ENCODE data around the gene FPGS. TPM values are rescaled to one million over a fixed set of nuclear protein-coding genes. Genes with fewer than 3 reads are reported as not detected.

The FPGS gene
- polyA plus RNA-seq, 2 of the 4 experiments (the other 2 are of a cell fraction): 28.8 to 48.5 TPM

DNA sequence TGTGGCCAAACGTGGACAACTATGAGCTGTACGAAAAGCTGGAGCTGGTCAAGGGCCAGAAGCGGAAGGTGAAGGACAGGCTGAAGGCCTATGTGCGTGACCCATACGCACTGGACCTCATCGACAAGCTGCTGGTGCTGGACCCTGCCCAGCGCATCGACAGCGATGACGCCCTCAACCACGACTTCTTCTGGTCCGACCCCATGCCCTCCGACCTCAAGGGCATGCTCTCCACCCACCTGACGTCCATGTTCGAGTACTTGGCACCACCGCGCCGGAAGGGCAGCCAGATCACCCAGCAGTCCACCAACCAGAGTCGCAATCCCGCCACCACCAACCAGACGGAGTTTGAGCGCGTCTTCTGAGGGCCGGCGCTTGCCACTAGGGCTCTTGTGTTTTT lies 13.5 kb upstream of the FPGS start (continued):
- TF ChIP-seq EHMT2 (IDR thresholded peaks at IDR 0.05; ENCODE audit: low read depth) (no peak), NR3C1 (IDR thresholded peaks at IDR 0.05) (no peak)

DNA sequence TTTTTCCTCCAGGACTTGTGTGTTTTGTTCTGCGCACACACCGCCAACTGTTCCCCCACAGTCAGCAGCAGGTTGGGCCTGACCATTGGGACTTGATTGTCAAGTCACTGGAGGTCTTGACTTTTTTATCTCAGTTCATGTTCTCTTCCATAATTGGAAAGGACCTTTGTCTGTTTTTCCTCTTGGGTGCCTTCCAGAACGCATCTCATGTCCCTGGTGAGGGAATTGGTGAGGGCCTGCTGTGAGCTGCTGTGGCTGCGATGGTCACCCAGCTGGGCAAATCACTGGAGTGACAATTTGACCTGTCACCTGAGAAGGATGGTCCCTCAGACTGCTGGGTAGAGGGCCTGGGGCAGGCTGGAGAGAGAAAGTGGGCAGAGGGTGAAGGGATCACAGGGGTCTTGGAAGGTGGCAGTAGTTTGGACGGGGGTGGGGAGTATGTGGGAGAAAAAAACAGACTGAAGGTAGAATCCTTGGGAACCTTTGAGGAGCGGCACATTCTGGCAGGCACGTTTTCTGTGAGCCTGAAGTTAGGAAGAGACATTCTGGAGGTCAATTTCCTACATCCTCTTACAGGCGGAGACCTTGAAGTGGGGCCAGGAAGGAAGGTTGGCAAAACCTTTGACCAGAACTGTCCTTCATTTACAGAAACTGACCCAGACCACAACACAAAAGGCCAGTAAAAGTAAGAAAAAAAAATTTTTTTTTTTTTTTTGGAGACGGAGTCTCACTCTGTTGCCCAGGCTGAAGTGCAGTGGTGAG lies 12.4 kb upstream of the FPGS start:
- POLR2A ChIA-PET: no interaction called here

DNA sequence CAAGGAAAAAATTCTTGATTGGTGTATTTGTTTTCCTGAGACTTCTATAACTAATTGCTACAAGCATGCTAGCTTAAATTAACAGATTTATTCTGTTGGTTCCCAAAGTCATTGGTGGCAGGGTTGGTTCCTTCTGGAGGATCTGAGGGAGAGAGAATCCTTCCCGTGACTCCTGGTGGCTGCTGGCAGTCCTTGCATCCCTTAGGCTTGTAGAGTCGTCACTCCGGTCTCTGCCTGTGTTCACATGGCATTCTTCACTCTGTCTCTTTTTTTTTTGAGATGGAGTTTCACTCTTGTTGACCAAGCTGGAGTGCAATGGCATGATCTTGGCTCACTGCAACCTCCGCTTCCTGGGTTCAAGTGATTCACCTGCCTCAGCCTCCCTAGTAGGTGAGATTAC lies 11.6 kb upstream of the FPGS start:
- DNase-seq (ENCODE audit: low read depth in 1 of 2, low spot score in 1 of 2): peak in 1 of 2 experiments; percentile 31
- WGBS (ENCODE audit: missing lambda C conversion rate): 90% methylated on average over 4 of the region's 4 CpGs

More for the DNA sequence above, 12.4 kb upstream of the FPGS start:
- WGBS (ENCODE audit: missing lambda C conversion rate): 92% methylated on average over 9 of the region's 9 CpGs
- DNase-seq (ENCODE audit: low read depth in 1 of 2, low spot score in 1 of 2) (no peak), ATAC-seq (no peak), FAIRE-seq (no peak)
- no peak overlapping the region for H3K4me2 ChIP-seq
- H3K4me1 ChIP-seq: peaks cover 16% of the 10 kb centered on the region; the same call in 2 of the 3 replicates
- no peak for TF ChIP-seq POLR2A (IDR thresholded peaks at IDR 0.05; ENCODE audit: low read length)
- TF ChIP-seq EHF (CRISPR knock-in tag; IDR thresholded peaks at IDR 0.05): no peak
- no peak for TF ChIP-seq KDM5A (IDR thresholded peaks at IDR 0.05)
- TF ChIP-seq PHF8 (IDR thresholded peaks at IDR 0.05; ENCODE audit: borderline replicate concordance, low read depth): no peak
- TF ChIP-seq NPAS2 (CRISPR knock-in tag; IDR thresholded peaks at IDR 0.05; ENCODE audit: borderline replicate concordance): no peak
- TF ChIP-seq ZSCAN20 (CRISPR knock-in tag; IDR thresholded peaks at IDR 0.05): no peak
- TF ChIP-seq RARB (CRISPR knock-in tag; IDR thresholded peaks at IDR 0.05): no peak
- TF ChIP-seq FOXS1 (CRISPR knock-in tag; IDR thresholded peaks at IDR 0.05): no peak
- TF ChIP-seq TFCP2L1 (CRISPR knock-in tag; IDR thresholded peaks at IDR 0.05): no peak
- TF ChIP-seq TP53 (CRISPR knock-in tag; IDR thresholded peaks at IDR 0.05): no peak
- TF ChIP-seq ZC3H11A (IDR thresholded peaks at IDR 0.05): no peak
- no peak for TF ChIP-seq EHMT2 (IDR thresholded peaks at IDR 0.05; ENCODE audit: low read depth)
- no peak for TF ChIP-seq EP300 (IDR thresholded peaks at IDR 0.05)
- TF ChIP-seq ZFP36 (IDR thresholded peaks at IDR 0.05; ENCODE audit: borderline replicate concordance, partially characterized antibody): no peak
- TF ChIP-seq HOXA7 (CRISPR knock-in tag; IDR thresholded peaks at IDR 0.05): no peak
- TF ChIP-seq, protein P1, sequence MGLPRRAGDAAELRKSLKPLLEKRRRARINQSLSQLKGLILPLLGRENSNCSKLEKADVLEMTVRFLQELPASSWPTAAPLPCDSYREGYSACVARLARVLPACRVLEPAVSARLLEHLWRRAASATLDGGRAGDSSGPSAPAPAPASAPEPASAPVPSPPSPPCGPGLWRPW (IDR thresholded peaks at IDR 0.05): no peak
- TF ChIP-seq HOXB13 (CRISPR knock-in tag; IDR thresholded peaks at IDR 0.05; ENCODE audit: low read depth): no peak
- no peak for TF ChIP-seq CBX2 (IDR thresholded peaks at IDR 0.05; ENCODE audit: borderline replicate concordance, low read depth)
- no peak for TF ChIP-seq KDM1A (IDR thresholded peaks at IDR 0.05; ENCODE audit: low read depth)
- TF ChIP-seq MAZ (IDR thresholded peaks at IDR 0.05; ENCODE audit: borderline replicate concordance, low read depth, low read length): no peak
- no peak overlapping the region for H3K4me3 ChIP-seq
- no peaks in the 10 kb centered on the region for H3K9me3 ChIP-seq
- H3K27ac ChIP-seq: no peak overlapping the region
- CTCF ChIA-PET: interaction anchor here (0.5 to 8.1 kb wide), 5 partner anchors 12 to 132 kb away, joined by 3 to 83 read pairs (median 24); partner anchors contain the start of gene TOR2A

More for the DNA sequence above, 11.6 kb upstream of the FPGS start:
- FAIRE-seq: no peak
- no peak for TF ChIP-seq JUN (IDR thresholded peaks at IDR 0.05)
- TF ChIP-seq, protein P2, sequence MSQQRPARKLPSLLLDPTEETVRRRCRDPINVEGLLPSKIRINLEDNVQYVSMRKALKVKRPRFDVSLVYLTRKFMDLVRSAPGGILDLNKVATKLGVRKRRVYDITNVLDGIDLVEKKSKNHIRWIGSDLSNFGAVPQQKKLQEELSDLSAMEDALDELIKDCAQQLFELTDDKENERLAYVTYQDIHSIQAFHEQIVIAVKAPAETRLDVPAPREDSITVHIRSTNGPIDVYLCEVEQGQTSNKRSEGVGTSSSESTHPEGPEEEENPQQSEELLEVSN (IDR thresholded peaks at IDR 0.05; ENCODE audit: borderline replicate concordance, low read depth): no peak
- TF ChIP-seq, protein P3, sequence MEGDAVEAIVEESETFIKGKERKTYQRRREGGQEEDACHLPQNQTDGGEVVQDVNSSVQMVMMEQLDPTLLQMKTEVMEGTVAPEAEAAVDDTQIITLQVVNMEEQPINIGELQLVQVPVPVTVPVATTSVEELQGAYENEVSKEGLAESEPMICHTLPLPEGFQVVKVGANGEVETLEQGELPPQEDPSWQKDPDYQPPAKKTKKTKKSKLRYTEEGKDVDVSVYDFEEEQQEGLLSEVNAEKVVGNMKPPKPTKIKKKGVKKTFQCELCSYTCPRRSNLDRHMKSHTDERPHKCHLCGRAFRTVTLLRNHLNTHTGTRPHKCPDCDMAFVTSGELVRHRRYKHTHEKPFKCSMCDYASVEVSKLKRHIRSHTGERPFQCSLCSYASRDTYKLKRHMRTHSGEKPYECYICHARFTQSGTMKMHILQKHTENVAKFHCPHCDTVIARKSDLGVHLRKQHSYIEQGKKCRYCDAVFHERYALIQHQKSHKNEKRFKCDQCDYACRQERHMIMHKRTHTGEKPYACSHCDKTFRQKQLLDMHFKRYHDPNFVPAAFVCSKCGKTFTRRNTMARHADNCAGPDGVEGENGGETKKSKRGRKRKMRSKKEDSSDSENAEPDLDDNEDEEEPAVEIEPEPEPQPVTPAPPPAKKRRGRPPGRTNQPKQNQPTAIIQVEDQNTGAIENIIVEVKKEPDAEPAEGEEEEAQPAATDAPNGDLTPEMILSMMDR (IDR thresholded peaks at IDR 0.05): no peak
- no peak for TF ChIP-seq CBX8 (IDR thresholded peaks at IDR 0.05)
- TF ChIP-seq, protein P4, sequence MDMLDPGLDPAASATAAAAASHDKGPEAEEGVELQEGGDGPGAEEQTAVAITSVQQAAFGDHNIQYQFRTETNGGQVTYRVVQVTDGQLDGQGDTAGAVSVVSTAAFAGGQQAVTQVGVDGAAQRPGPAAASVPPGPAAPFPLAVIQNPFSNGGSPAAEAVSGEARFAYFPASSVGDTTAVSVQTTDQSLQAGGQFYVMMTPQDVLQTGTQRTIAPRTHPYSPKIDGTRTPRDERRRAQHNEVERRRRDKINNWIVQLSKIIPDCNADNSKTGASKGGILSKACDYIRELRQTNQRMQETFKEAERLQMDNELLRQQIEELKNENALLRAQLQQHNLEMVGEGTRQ (IDR thresholded peaks at IDR 0.05): no peak
- Histone ChIP-seq H3K4me2 (no peak overlapping the region), H3K4me3 (no peak overlapping the region), H3K27ac (no peak overlapping the region), H3K4me1 (peaks cover 18% of the 10 kb centered on the region; the same call in 2 of the 3 replicates), H3K9me3 (no peaks in the 10 kb centered on the region)
- ChIA-PET CTCF (interaction anchor here (2.8 to 7.4 kb wide), 2 partner anchors 79 to 131 kb away, joined by 17 to 67 read pairs; no protein-coding TSS in a partner anchor), POLR2A (no interaction called here)
- ATAC-seq: no peak

Data from A549 (cell line).